NCI-H526 (cell line): Measurements from ENCODE around the gene ADAMTS2.
A peak's percentile ranks its signal among the peaks of the same experiment; 100 is the strongest.

ENCODE experiments used
- DNase-seq, 2 experiments: peaks; one replicate each; lab custom pipeline; 2025; lab: John Stamatoyannopoulos, UW

The ADAMTS2 gene

GRCh38 chr5:179177711-179178575, 167.3 kb downstream of the ADAMTS2 start:
- no peak for DNase-seq

GRCh38 chr5:179176571-179177230, 168.6 kb downstream of the ADAMTS2 start:
- DNase-seq: no peak

GRCh38 chr5:179176166-179176565, 169.1 kb downstream of the ADAMTS2 start:
- no peak for DNase-seq

GRCh38 chr5:179171816-179172745, 173.2 kb downstream of the ADAMTS2 start:
- DNase-seq: no peak

- DNase-seq: no peak
These were observed 173.9 kb downstream of the ADAMTS2 start for GRCh38 chr5:179171251-179171815.

- DNase-seq: no peak
These were observed 174.7 kb downstream of the ADAMTS2 start for GRCh38 chr5:179170606-179171005.

- no peak for DNase-seq
These were observed 175.4 kb downstream of the ADAMTS2 start for GRCh38 chr5:179169836-179170235.

- no peak for DNase-seq
These were observed 176.6 kb downstream of the ADAMTS2 start for GRCh38 chr5:179168664-179169063.

- no peak for DNase-seq
These were observed 177.3 kb downstream of the ADAMTS2 start for GRCh38 chr5:179167871-179168451.

GRCh38 chr5:179166886-179167841, 178.1 kb downstream of the ADAMTS2 start:
- DNase-seq: peak in 1 of 2 experiments; percentile 50

GRCh38 chr5:179166171-179166885, 178.9 kb downstream of the ADAMTS2 start:
- DNase-seq: no peak

- DNase-seq: no peak
These were observed 179.7 kb downstream of the ADAMTS2 start for GRCh38 chr5:179165421-179166170.

- no peak for DNase-seq
These were observed 180.6 kb downstream of the ADAMTS2 start for GRCh38 chr5:179164331-179165311.

GRCh38 chr5:179163236-179164155, 181.8 kb downstream of the ADAMTS2 start:
- DNase-seq: no peak

- DNase-seq: no peak
These were observed 182.7 kb downstream of the ADAMTS2 start for GRCh38 chr5:179162351-179163235.

GRCh38 chr5:179161901-179162300, 183.4 kb downstream of the ADAMTS2 start:
- DNase-seq: no peak
